ENCODE data around the gene FGA. TPM values are rescaled to one million over a fixed set of nuclear protein-coding genes. Genes with fewer than 3 reads are reported as not detected.
"Not testable (repeated sequence)": the region's sequence is repeated elsewhere in the genome, so short reads cannot be mapped to it uniquely, and the experiment has no call there.

The FGA gene
- total and polyA plus RNA-seq, 7 experiments from 2014 or later: not detected

- intact Hi-C loops (cut with micrococcal nuclease): no loop called here
- no peak overlapping the region for H3K27ac ChIP-seq (ENCODE audit: low read depth, low read length)
- ChIA-PET CTCF (no interaction called here), POLR2A (no interaction called here)
- H3K36me3 ChIP-seq (ENCODE audit: control insufficient read depth in 2 of 3, insufficient read depth in 3 of 3, low read length in 3 of 3): no peaks in the 10 kb centered on the region
- DNase-seq (no peak), ATAC-seq (no peak)
- H3K4me1 ChIP-seq (ENCODE audit: control insufficient read depth in 2 of 2, insufficient read depth in 2 of 2, low read length in 2 of 2): no peaks in the 10 kb centered on the region
- H3K36me3 Mint-ChIP-seq: no peaks in the 10 kb centered on the region
- H3K27ac Mint-ChIP-seq: no peak overlapping the region
- H3K4me3 Mint-ChIP-seq: no peak overlapping the region
- H3K27me3 ChIP-seq (ENCODE audit: control insufficient read depth in 2 of 2, insufficient read depth in 2 of 2, low read length in 2 of 2): no peaks in the 10 kb centered on the region
- peaks cover 30 to 44% (median 39%) of the 10 kb centered on the region in 5 donors for H3K27me3 Mint-ChIP-seq
- peaks cover 0 to 6% (median 0%) of the 10 kb centered on the region in 7 donors for H3K4me1 Mint-ChIP-seq
- no peak overlapping the region for H3K4me3 ChIP-seq (ENCODE audit: low read length)
- peaks cover 0 to 2% (median 0%) of the 10 kb centered on the region in 11 donors for H3K9me3 Mint-ChIP-seq
- no peaks in the 10 kb centered on the region for H3K9me3 ChIP-seq (ENCODE audit: control insufficient read depth in 2 of 3, low read length in 3 of 3)
These were observed 12.0 kb upstream of the FGA start for GRCh38 chr4:154602404-154603020.

- POLR2A ChIA-PET: no interaction called here
- Mint-ChIP-seq H3K4me3 (no peak overlapping the region), H3K9me3 (peaks cover 0 to 1% (median 0%) of the 10 kb centered on the region in 11 donors), H3K27me3 (peaks cover 14 to 43% (median 34%) of the 10 kb centered on the region in 5 donors), H3K4me1 (peaks cover 0 to 6% (median 0%) of the 10 kb centered on the region in 7 donors), H3K27ac (no peak overlapping the region), H3K36me3 (no peaks in the 10 kb centered on the region)
- no peak for DNase-seq
- Histone ChIP-seq H3K27ac (ENCODE audit: low read depth, low read length) (no peak overlapping the region), H3K4me3 (ENCODE audit: low read length) (no peak overlapping the region), H3K36me3 (ENCODE audit: control insufficient read depth in 2 of 3, insufficient read depth in 3 of 3, low read length in 3 of 3) (no peaks in the 10 kb centered on the region), H3K4me1 (ENCODE audit: control insufficient read depth in 2 of 2, insufficient read depth in 2 of 2, low read length in 2 of 2) (no peaks in the 10 kb centered on the region), H3K9me3 (ENCODE audit: control insufficient read depth in 2 of 3, low read length in 3 of 3) (no peaks in the 10 kb centered on the region), H3K27me3 (ENCODE audit: control insufficient read depth in 2 of 2, insufficient read depth in 2 of 2, low read length in 2 of 2) (no peaks in the 10 kb centered on the region)
- ATAC-seq: no peak
- intact Hi-C loops (cut with micrococcal nuclease): no loop called here
- CTCF ChIA-PET: interaction anchor here (0.6 kb wide), 1 partner anchor 16 kb away, joined by 3 read pairs; no protein-coding TSS in a partner anchor
These were observed 7.5 kb upstream of the FGA start for GRCh38 chr4:154597798-154598774.

- CTCF ChIA-PET; H3K36me3 Mint-ChIP-seq; H3K9me3 ChIP-seq (ENCODE audit: control insufficient read depth in 2 of 3, low read length in 3 of 3); H3K4me1 Mint-ChIP-seq; H3K36me3 ChIP-seq (ENCODE audit: control insufficient read depth in 2 of 3, insufficient read depth in 3 of 3, low read length in 3 of 3); ATAC-seq; H3K4me3 ChIP-seq (ENCODE audit: low read length); H3K9me3 Mint-ChIP-seq; H3K4me1 ChIP-seq (ENCODE audit: control insufficient read depth in 2 of 2, insufficient read depth in 2 of 2, low read length in 2 of 2); H3K27ac ChIP-seq (ENCODE audit: low read depth, low read length); intact Hi-C loops (cut with micrococcal nuclease); H3K27me3 ChIP-seq (ENCODE audit: control insufficient read depth in 2 of 2, insufficient read depth in 2 of 2, low read length in 2 of 2); H3K4me3 Mint-ChIP-seq; H3K27ac Mint-ChIP-seq; DNase-seq; POLR2A ChIA-PET: not testable (repeated sequence)
- H3K27me3 Mint-ChIP-seq: peaks cover 9 to 39% (median 27%) of the 10 kb centered on the region in 5 donors
These were observed 6.7 kb upstream of the FGA start for GRCh38 chr4:154597281-154597680.

- Histone ChIP-seq H3K36me3 (ENCODE audit: control insufficient read depth in 2 of 3, insufficient read depth in 3 of 3, low read length in 3 of 3) (no peaks in the 10 kb centered on the region), H3K27me3 (ENCODE audit: control insufficient read depth in 2 of 2, insufficient read depth in 2 of 2, low read length in 2 of 2) (no peaks in the 10 kb centered on the region), H3K4me1 (ENCODE audit: control insufficient read depth in 2 of 2, insufficient read depth in 2 of 2, low read length in 2 of 2) (no peaks in the 10 kb centered on the region), H3K4me3 (ENCODE audit: low read length) (no peak overlapping the region), H3K27ac (ENCODE audit: low read depth, low read length) (no peak overlapping the region), H3K9me3 (ENCODE audit: control insufficient read depth in 2 of 3, low read length in 3 of 3) (no peaks in the 10 kb centered on the region)
- Mint-ChIP-seq H3K9me3 (no peaks in the 10 kb centered on the region), H3K4me3 (no peak overlapping the region), H3K27me3 (peaks cover 0 to 31% (median 23%) of the 10 kb centered on the region in 5 donors), H3K27ac (no peak overlapping the region), H3K36me3 (no peaks in the 10 kb centered on the region), H3K4me1 (peaks cover 0 to 1% (median 0%) of the 10 kb centered on the region in 7 donors)
- CTCF ChIA-PET: no interaction called here
- DNase-seq (no peak), ATAC-seq (no peak)
- intact Hi-C loops (cut with micrococcal nuclease): no loop called here
- POLR2A ChIA-PET: no interaction called here
These were observed 5.3 kb upstream of the FGA start for GRCh38 chr4:154595807-154596206.

DNA sequence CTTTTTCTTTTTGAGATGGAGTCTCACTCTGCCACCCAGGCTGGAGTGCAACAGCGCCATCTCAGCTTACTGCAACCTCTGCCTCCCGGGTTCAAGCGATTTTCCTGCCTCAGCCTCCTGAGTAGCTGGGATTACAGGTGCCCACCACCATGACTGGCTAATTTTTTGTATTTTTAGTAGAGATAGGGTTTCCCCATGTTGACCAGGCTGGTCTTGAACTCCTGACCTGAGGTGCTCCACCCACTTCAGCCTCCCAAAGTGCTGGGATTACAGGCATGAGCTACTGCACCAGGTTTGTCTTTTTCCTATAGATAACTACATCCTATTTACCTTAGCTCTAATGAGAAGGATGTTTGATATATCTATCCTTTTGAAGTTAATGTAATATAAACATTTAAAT, 3.8 kb upstream of the FGA start:
- H3K36me3 ChIP-seq (ENCODE audit: control insufficient read depth in 2 of 3, insufficient read depth in 3 of 3, low read length in 3 of 3); H3K4me3 Mint-ChIP-seq; CTCF ChIA-PET; H3K9me3 ChIP-seq (ENCODE audit: control insufficient read depth in 2 of 3, low read length in 3 of 3); DNase-seq; H3K27me3 ChIP-seq (ENCODE audit: control insufficient read depth in 2 of 2, insufficient read depth in 2 of 2, low read length in 2 of 2); H3K4me3 ChIP-seq (ENCODE audit: low read length); H3K27ac Mint-ChIP-seq; H3K4me1 Mint-ChIP-seq; ATAC-seq; H3K9me3 Mint-ChIP-seq; H3K36me3 Mint-ChIP-seq; H3K27ac ChIP-seq (ENCODE audit: low read depth, low read length); intact Hi-C loops (cut with micrococcal nuclease); H3K4me1 ChIP-seq (ENCODE audit: control insufficient read depth in 2 of 2, insufficient read depth in 2 of 2, low read length in 2 of 2); POLR2A ChIA-PET: not testable (repeated sequence)
- H3K27me3 Mint-ChIP-seq: peaks cover 11 to 37% (median 19%) of the 10 kb centered on the region in 5 donors

GRCh38 chr4:154593868-154594267, 3.3 kb upstream of the FGA start:
- intact Hi-C loops (cut with micrococcal nuclease): no loop called here
- Histone ChIP-seq H3K4me1 (ENCODE audit: control insufficient read depth in 2 of 2, insufficient read depth in 2 of 2, low read length in 2 of 2) (no peaks in the 10 kb centered on the region), H3K4me3 (ENCODE audit: low read length) (no peak overlapping the region), H3K27ac (ENCODE audit: low read depth, low read length) (no peak overlapping the region), H3K27me3 (ENCODE audit: control insufficient read depth in 2 of 2, insufficient read depth in 2 of 2, low read length in 2 of 2) (no peaks in the 10 kb centered on the region), H3K36me3 (ENCODE audit: control insufficient read depth in 2 of 3, insufficient read depth in 3 of 3, low read length in 3 of 3) (no peaks in the 10 kb centered on the region), H3K9me3 (ENCODE audit: control insufficient read depth in 2 of 3, low read length in 3 of 3) (no peaks in the 10 kb centered on the region)
- H3K27me3 Mint-ChIP-seq: peaks cover 13 to 39% (median 19%) of the 10 kb centered on the region in 5 donors
- H3K9me3 Mint-ChIP-seq: no peaks in the 10 kb centered on the region
- H3K36me3 Mint-ChIP-seq: no peaks in the 10 kb centered on the region
- POLR2A ChIA-PET: no interaction called here
- H3K4me1 Mint-ChIP-seq: no peaks in the 10 kb centered on the region
- no peak overlapping the region for H3K4me3 Mint-ChIP-seq
- no peak overlapping the region for H3K27ac Mint-ChIP-seq
- CTCF ChIA-PET: no interaction called here
- DNase-seq (no peak), ATAC-seq (no peak)

Measured in naive thymus-derived CD4-positive, alpha-beta T cell (primary cell).